OCI-LY1 (cell line): ENCODE data around the gene ATF7IP2.

Experiments
- CTCF ChIP-seq: fragments of 200-600 bp; sonication (generic), shearing (Covaris generic); IDR thresholded peaks from 2 replicates; pipeline ENCODE4 v1.5.1; 2017; ENCODE audit warnings: mild to moderate bottlenecking, antibody characterized with exemption, low read length, moderate library complexity, mixed read lengths
- EZH2 ChIP-seq: fragments of 200-600 bp; sonication (generic), shearing (Covaris generic); IDR thresholded peaks from 2 replicates; pipeline ENCODE4 v1.8.0; 2017; ENCODE audit warnings: borderline replicate concordance, mixed run types, mild to moderate bottlenecking, antibody characterized with exemption, low read length, moderate library complexity, mixed read lengths

GRCh38 chr16:10371592-10371991 is 14.3 kb upstream of the ATF7IP2 start:
- no peak for TF ChIP-seq CTCF
- no peak for TF ChIP-seq EZH2
